Measurements from ENCODE around the gene SBK2.

The SBK2 gene

DNA sequence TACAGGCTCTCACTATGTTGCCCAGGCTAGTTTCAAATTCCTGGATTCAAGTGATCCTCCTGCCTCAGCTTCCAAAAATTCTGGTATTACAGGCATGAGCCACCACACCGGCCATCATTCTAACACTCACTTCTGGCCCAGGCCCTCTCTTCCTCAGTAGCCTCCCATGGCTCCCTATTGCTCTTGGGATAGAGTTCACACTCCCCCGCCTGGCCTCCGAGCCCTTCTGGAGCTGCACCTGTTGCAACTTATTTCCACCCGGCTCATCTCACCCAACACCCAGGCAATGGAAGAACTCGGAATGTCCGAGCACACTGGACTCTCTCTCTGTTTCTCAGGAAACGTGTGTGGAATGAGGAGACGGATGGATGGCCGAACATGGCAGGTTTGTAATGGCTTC is 17.4 kb upstream of the SBK2 start:
- DNase-seq (ENCODE audit: low spot score) = no peak

DNA sequence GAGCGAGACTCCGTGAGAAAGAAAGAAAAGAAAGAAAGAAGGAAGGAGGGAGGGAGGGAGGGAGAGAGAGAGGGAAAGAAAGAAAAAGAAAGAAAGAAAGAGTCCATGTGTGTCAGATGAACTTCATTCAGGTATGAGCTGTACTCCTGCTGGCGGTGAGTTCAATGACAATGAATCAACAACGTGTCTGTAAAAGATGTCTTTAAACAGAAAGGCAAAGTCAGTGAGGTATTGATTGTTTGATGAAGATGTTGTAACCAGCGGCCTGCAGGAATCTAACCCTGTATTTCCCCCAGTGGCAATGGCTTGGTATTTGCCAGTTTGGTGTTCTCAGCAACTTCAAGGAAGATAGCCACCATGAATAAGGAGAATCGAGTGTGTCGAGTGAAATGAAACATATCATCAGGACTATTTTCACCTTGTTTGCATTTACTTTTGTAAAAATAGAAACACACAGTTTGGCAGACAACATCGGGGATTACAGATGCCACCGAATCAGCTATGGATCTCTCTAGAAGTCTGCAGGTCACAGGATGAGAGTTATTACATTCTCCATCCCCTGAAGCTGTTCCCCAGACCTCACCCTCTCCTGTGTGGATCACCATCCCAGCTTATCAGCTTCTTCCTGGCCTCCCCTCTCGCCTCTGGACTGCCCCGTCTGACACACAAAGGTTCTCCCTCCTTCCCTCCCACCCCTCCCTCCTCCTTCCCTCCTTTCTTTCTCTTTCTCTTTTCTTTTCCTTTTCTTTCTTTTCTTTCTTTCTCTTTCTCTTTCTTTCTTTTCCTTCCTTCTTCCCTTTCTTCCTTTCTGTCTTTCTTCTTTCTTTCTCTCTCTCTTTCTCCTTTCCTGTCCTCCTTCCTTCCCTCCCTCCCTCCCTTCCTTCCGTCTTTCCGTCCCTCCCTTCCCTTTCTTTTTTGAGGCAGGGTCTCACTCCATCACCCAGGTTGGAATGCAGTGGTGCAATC is 16.6 kb upstream of the SBK2 start:
- DNase-seq (ENCODE audit: low spot score) = no peak

GRCh38 chr19:55552620-55553019 is 15.7 kb upstream of the SBK2 start:
- no peak for DNase-seq (ENCODE audit: low spot score)

DNA sequence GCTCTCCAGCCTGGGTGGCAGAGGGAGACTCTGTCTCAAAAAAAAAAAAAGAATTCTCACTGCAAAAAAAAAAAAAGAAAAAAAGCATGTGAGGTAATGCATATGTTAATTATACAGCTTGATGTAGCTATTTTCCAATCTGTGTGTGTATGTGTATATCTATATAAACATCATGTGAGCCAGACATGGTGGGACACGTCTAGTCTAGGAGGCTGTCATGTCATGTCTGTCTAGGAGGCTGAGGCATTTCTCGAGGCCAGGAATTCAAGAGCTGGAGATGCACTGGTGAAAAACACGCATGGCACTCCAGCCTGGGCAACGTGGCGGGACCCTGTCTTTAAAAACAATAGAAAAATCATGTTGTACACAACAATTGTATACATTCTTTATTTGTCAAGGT is 15.3 kb upstream of the SBK2 start:
- DNase-seq (ENCODE audit: low spot score) = no peak

DNA sequence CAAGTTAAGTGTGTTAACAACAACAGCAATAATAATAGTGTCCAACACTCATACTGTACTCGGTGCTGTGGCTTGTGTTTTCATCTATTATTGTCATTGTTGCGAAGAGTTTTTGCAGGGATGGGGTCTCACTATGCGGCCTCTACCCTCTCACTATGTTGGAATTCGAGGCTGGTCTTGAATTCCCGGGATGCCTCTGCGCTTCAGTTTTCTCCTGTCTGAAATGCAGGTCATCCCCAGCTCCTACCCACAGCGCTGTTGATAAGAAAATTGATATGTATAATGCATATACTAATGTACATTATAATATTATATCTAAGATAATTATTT is 13.4 kb upstream of the SBK2 start:
- DNase-seq (ENCODE audit: low spot score) = no peak

- DNase-seq (ENCODE audit: low spot score) = no peak
Measured at GRCh38 chr19:55549500-55550320, 12.8 kb upstream of the SBK2 start.

- no peak for DNase-seq (ENCODE audit: low spot score)
Measured at GRCh38 chr19:55546822-55547614, 10.1 kb upstream of the SBK2 start.

DNA sequence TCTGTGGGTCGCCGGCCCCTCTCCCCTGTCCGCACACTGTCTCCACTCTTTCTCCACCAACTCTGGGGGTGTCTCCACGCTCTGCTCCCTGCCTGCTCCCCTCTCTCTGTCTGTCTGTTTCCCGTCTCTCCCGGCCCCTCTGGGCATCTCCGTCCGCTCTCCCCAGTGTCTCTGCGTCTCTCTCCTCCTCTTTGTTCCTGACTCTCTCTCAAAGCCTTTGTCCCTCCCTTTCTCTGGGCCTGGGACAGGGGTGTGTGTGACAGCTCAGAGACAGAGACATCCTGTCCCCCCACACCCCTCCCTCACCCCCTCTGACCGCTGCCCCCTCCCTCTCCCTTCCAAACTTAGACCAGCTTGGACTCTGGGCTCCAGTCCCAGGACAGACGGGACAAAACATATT is 9.1 kb upstream of the SBK2 start:
- no peak for DNase-seq (ENCODE audit: low spot score)

DNA sequence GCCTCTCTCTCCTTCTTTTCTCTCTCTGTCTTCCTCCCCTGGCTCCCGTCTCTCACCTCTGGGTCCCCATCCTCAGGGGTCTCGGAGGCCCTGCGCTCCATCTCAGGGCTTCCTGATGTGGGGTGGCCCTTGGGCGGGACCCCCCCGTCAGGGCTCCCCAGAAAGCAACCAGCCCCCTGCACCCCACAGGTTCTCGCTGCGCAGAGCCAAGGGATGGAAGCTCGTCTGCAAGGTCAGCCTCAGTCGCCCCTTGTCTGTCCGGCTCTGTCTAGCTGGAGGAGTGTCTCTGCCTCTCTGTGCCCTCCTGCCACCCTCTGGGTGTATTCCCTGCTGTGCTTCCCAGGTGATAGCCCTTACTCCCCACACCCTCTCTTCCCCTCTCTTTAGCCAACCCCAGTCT is 8.5 kb upstream of the SBK2 start, which contains the start of gene SBK3:
Gene SBK3, minus strand, starts transcription at position 101 of the 400 bp plus-strand sequence. Its CDS starts 0 bp downstream, at position 101.
- no peak for DNase-seq (ENCODE audit: low spot score)

DNA sequence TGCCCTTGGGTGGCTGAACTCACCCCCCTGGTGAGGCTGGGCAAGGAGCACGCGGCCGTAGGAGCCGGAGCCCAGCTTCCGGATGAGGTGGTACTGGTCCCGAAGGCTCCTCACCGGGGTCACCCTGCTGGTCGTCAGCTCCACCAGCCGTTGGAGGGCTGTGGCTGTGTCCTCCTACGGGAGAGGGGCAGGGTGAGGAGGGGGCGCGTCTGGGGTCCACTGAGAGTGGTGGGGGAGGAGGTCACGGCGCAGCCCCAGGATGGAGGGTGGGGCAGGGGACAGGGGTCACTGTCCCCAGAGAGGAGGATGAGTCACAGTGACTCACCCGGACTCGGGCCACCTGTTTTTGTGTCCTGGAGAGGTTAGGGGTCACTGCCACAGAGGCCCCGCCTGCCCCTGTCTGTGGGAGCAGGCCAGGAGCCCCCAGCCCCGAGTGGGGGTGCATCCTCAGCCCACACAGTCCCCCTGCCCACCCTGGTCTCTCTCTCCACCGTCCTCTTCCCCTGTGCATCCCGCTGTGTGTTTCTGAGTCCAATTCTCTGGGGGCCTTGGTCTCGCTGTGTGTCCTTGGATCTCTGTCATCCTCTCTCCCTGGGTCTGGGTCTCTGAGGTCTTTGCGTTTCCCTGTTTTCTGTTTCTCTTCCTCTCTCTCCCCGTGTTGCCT is 8.0 kb upstream of the SBK2 start:
- no peak for DNase-seq (ENCODE audit: low spot score)

DNA sequence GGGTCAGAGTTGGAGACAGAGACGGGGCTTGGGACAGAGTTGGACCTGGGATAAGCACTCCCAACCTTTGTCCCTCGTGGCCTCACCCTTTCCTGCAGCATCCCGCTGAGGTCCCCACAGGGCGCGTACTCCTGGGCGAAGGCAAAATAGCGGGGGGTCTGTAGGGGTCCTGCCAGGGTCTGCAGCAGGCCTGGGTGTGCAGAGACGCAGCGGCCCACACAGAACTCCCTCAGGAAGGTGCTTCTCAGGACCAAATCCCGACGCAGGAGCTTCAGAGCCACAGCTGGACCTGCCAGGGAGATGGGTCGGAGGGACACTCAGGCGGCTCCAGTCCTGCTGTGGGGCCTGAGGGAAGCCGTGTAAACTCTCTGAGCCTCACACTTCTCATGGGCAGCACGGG is 7.1 kb upstream of the SBK2 start:
- no peak for DNase-seq (ENCODE audit: low spot score)

DNA sequence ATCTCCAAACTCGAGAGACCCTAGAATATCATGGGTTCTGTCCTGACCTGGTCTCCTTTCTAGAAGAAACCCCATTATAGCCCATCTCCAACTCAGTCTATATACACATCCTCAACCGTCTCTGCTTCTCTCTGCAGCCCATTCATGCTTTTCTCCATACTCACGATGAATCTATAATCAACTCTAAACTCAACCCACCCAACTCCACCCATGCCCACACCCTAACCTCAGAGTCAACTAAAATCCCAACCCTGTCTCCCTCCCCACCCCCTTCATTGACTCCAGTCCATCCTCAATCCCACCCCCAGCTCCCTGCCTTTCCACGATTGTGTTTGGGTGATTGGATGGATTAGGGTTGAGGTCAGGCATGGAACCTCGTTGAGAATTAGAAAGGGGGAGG is 6.6 kb upstream of the SBK2 start:
- DNase-seq (ENCODE audit: low spot score) = no peak

GRCh38 chr19:55542292-55542855 is 5.4 kb upstream of the SBK2 start:
- DNase-seq (ENCODE audit: low spot score) = no peak

DNA sequence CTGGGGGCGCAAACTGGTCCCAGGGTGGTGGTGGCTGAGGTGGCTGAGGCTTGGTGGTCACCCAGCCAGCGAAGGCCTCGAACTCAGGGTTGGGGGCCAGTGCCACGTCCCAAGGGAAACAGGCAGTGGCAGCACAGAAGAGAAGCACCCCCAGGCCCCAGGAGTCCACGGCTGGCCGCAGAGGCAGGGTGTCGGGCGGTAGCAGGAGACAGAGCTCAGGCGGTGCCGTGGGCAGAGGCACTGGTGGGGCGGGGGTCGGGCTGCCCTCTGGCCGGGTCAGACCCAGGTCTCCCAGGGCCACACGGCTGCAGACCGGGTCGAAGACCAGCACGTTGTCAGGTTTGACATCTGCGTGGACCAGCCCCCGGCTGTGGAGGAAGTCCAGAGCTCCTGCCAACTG is 4.2 kb upstream of the SBK2 start:
- DNase-seq (ENCODE audit: low spot score) = no peak

- no peak for DNase-seq (ENCODE audit: low spot score)
Measured at GRCh38 chr19:55540619-55541018, 3.7 kb upstream of the SBK2 start.

GRCh38 chr19:55539090-55539984 is 2.4 kb upstream of the SBK2 start:
- DNase-seq (ENCODE audit: low spot score) = no peak

GRCh38 chr19:55538132-55538531 is 1.2 kb upstream of the SBK2 start:
- no peak for DNase-seq (ENCODE audit: low spot score)

DNA sequence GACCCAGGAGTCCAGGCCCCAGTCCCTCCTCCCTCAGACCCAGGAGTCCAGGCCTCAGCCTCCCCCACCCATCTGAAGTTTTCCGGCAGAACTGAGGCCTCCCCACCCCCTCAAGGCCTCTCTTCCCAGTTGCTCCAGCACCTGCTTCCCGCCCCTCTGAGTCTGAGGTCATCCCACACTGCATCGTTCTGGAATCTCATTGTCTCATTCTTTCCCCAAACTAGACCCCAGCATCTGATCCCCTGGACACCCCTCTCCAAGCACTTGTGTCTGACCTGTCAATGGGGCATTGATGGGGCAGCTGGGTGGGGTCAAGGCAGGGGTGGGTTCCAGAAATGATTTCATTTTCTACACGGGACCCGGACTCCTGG is 793 bp upstream of the SBK2 start:
- no peak for DNase-seq (ENCODE audit: low spot score)

GRCh38 chr19:55536366-55536765 is 567 bp downstream of the SBK2 start:
- no peak for DNase-seq (ENCODE audit: low spot score)

- DNase-seq (ENCODE audit: low spot score) = no peak
Measured at GRCh38 chr19:55535965-55536350, 975 bp downstream of the SBK2 start.

Data from hematopoietic multipotent progenitor cell treated with erythropoietin and hydrocortisone succinate and interleukin-3 and kit ligand, for 15 days (in vitro differentiated cells).